ENCODE results near the gene ZBTB18. TPM values are rescaled to one million over a fixed set of nuclear protein-coding genes. Genes with fewer than 3 reads are reported as not detected.

The ZBTB18 gene
- total RNA-seq, 2 donors from 2014 or later: 21.4 to 24.0 TPM

- intact Hi-C loops (cut with DNase I): no loop called here
- ATAC-seq (no peak), DNase-seq (no peak)
Measured at GRCh38 chr1:244099258-244099930, 48.3 kb downstream of the ZBTB18 start.

DNA sequence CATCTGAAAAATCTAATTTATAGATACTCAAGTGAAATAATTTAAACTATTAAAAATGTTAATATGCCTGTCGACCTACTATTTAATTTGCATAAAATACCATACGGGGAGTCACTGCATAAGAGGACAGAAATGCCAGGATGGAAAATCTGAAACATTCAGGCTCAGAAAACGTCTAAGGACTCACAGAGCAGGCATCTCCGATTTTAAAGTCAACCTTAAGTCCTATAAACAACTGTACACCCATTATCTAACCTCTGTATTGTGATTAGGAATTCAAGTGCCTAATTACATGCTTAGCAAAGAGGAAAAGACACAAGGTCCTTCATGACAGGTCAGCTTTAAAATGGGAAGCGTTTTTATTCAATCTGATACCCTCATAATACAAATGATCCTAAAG lies 49.2 kb downstream of the ZBTB18 start:
- ATAC-seq: no peak
- no peak for DNase-seq
- intact Hi-C loops (cut with DNase I): no loop called here

DNA sequence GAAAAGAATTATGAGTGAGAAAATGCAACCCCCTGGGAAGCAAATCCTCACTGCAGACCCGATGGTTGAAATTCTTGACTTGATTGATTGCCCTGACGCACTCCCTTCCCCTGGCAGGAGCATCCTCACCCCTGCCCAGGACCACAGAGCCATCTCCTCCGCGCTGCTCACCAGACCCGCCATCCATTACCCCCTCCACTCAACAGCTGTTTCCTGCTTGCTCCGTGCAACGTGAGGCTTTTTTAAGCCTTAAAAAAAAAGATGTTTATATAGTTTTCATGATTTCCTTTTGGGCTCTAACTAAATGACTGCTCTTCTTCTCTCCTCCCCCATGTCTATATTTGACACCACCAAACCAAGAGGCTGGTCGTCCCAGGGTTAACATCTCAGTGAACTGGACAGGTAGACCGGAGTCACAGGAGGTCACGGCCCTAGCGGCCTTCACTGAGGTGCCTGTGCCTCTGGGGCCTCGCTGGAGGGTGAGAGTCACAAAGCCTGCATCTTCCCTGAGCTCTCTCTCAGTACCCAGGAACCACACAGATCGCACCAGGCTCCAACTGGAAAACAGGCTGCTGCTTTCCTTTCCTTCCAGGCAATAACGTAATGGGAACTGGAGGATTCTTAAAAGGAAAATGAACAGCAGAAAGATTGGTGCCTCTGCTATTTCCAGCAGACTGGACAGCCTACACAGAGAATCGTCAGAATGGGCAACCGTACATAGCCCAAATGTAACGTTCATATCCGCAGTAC lies 49.8 kb downstream of the ZBTB18 start:
- no peak for ATAC-seq
- DNase-seq: no peak
- intact Hi-C loops (cut with DNase I): no loop called here

DNA sequence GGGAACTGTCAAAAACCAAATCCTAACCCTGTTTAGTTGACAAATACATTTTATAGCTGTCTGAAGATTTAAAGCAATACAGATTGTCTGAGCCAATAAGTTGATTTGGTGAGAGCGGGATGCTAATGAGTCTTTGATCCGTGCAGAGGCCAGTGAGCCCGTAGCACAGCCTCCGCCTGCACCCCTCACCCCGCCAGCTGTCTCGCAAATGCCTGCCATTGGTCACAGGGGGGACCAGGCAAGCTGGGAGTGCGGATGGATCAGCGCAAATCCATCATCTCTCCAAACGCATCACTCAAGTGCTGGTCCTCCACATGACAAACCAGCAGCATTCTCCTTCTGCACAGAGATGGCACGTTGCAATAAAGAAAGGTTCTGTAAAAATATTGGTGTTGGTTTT lies 51.0 kb downstream of the ZBTB18 start:
- ATAC-seq: no peak
- intact Hi-C loops (cut with DNase I): no loop called here
- no peak for DNase-seq

- ATAC-seq (no peak), DNase-seq (no peak)
- intact Hi-C loops (cut with DNase I): no loop called here
Measured at GRCh38 chr1:244102468-244102867, 51.4 kb downstream of the ZBTB18 start.

GRCh38 chr1:244104309-244105060 lies 53.4 kb downstream of the ZBTB18 start:
- DNase-seq (no peak), ATAC-seq (no peak)

DNA sequence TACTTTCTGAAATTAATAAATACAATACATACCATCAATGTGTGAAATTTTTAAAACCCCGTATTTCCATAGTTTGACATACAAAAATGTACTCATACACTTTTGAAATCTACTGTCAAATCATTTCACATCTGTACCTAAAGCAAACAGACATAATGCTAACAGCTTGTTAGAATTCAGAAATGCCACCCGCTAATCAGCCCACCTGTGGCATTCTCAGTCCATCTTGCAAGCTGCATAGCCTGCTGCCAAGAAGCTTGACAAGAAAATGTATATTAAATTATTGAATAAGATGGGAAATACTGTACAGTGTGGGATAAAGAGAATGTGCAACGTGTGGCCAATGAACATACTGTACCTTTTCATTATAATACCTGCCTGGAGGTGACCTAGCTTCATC lies 55.1 kb downstream of the ZBTB18 start:
- ATAC-seq (no peak), DNase-seq (no peak)

More at GRCh38 chr1:244104309-244105060, 53.4 kb downstream of the ZBTB18 start:
- intact Hi-C loops (cut with DNase I): no loop called here

More for the DNA sequence above, 55.1 kb downstream of the ZBTB18 start:
- intact Hi-C loops (cut with DNase I): no loop called here

Other genes starting within 250 kb of the ZBTB18 start
- 10 to 100 TPM; 27.6 to 42.9 TPM for gene AKT3, start 201.0 kb upstream of the ZBTB18 start, total RNA-seq